HEK293 (cell line): Measurements from ENCODE around the gene FRS2.

Experiments
- CTCF ChIA-PET: fragments of 350-600 bp; formaldehyde crosslinking; extraction: SDS; loops from one replicate; lab custom pipeline; 2021; ENCODE audit warnings: antibody characterized with exemption; lab: Yijun Ruan, JAX
- POLR2A ChIA-PET: fragments of 300-600 bp; formaldehyde crosslinking; extraction: SDS; loops from one replicate; lab custom pipeline; 2020; ENCODE audit warnings: antibody characterized with exemption, inconsistent platforms; lab: Yijun Ruan, JAX
- H3K27ac ChIP-seq: fragments of 200-500 bp; sonication (Bioruptor generic); 2 replicates; pipeline ENCODE4 v1.5.1; 2014; ENCODE audit warnings: low read depth, low read length, control low read depth, inconsistent platforms; ENCODE audit errors: extremely low read depth
- H3K36me3 ChIP-seq, 2 experiments: fragments of 200-500 bp in 1 of 2; sonication (Bioruptor generic) in 1 of 2; 1 replicate in 1 of 2; 2 replicates in 1 of 2; pipeline ENCODE4 v1.5.1; 2014 to 2017; ENCODE audit warnings: inconsistent platforms in 2 of 2, low read length in 2 of 2; ENCODE audit not compliant: control insufficient read depth in 2 of 2, insufficient read depth in 1 of 2
- H3K4me1 ChIP-seq: fragments of 200-500 bp; sonication (Bioruptor generic); 2 replicates; pipeline ENCODE4 v1.5.1; 2014; ENCODE audit warnings: mild to moderate bottlenecking, low read length, inconsistent platforms; ENCODE audit not compliant: control insufficient read depth, insufficient read depth
- H3K4me3 ChIP-seq: 2 replicates; pipeline ENCODE4 v1.5.1; 2011; ENCODE audit warnings: low read depth, mild to moderate bottlenecking, control low read depth, low read length, moderate library complexity
- H3K9me3 ChIP-seq: fragments of 200-500 bp; sonication (Bioruptor generic); 2 replicates; pipeline ENCODE4 v1.5.1; 2014; ENCODE audit warnings: low read depth, low read length, inconsistent platforms; ENCODE audit not compliant: control insufficient read depth, insufficient read depth
- IKZF3 ChIP-seq: fragments of 450-650 bp; IDR thresholded peaks from 2 replicates; pipeline ENCODE4 v1.5.0; 2018; ENCODE audit warnings: missing biosample characterization, mild to moderate bottlenecking, missing genetic modification characterization, moderate library complexity
- REPIN1 ChIP-seq: fragments of 450-650 bp; formaldehyde crosslinking; IDR thresholded peaks from 2 replicates; pipeline ENCODE4 v1.5.1; 2017; ENCODE audit warnings: missing biosample characterization, missing genetic modification characterization, low read depth
- SP3 ChIP-seq: fragments of 450-650 bp; formaldehyde crosslinking; IDR thresholded peaks from 2 replicates; pipeline ENCODE4 v1.5.1; 2016; ENCODE audit warnings: missing biosample characterization, missing genetic modification characterization
- YY1 ChIP-seq: fragments of 450-650 bp; formaldehyde crosslinking; IDR thresholded peaks from 2 replicates; pipeline ENCODE4 v1.5.1; 2018; ENCODE audit warnings: missing biosample characterization, missing genetic modification characterization
- ZIC2 ChIP-seq: fragments of 450-650 bp; formaldehyde crosslinking; IDR thresholded peaks from 2 replicates; pipeline ENCODE4 v1.5.1; 2016; ENCODE audit warnings: missing biosample characterization, missing genetic modification characterization
- ZNF112 ChIP-seq: fragments of 450-650 bp; formaldehyde crosslinking; IDR thresholded peaks from 2 replicates; pipeline ENCODE4 v1.5.0; 2017; ENCODE audit warnings: missing biosample characterization, missing genetic modification characterization
- ZNF138 ChIP-seq: fragments of 450-650 bp; formaldehyde crosslinking; IDR thresholded peaks from 2 replicates; pipeline ENCODE4 v1.5.1; 2016; ENCODE audit warnings: missing biosample characterization, missing genetic modification characterization, borderline replicate concordance
- ZNF169 ChIP-seq: fragments of 450-650 bp; formaldehyde crosslinking; IDR thresholded peaks from 2 replicates; pipeline ENCODE4 v1.5.1; 2016; ENCODE audit warnings: missing biosample characterization, missing genetic modification characterization
- ZNF202 ChIP-seq: fragments of 450-650 bp; formaldehyde crosslinking; IDR thresholded peaks from 2 replicates; pipeline ENCODE4 v1.5.1; 2016; ENCODE audit warnings: missing biosample characterization, missing genetic modification characterization, borderline replicate concordance
- ZNF214 ChIP-seq: fragments of 450-650 bp; formaldehyde crosslinking; IDR thresholded peaks from 2 replicates; pipeline ENCODE4 v1.5.1; 2017; ENCODE audit warnings: missing biosample characterization, mild to moderate bottlenecking, missing genetic modification characterization, borderline replicate concordance
- ZNF37A ChIP-seq: fragments of 450-650 bp; IDR thresholded peaks from 2 replicates; pipeline ENCODE4 v1.5.1; 2018; ENCODE audit warnings: missing biosample characterization, missing genetic modification characterization
- ZNF433 ChIP-seq: fragments of 450-650 bp; formaldehyde crosslinking; IDR thresholded peaks from 2 replicates; pipeline ENCODE4 v1.5.1; 2016; ENCODE audit warnings: missing biosample characterization, missing genetic modification characterization, low read depth
- ZNF561 ChIP-seq: fragments of 450-650 bp; IDR thresholded peaks from 2 replicates; pipeline ENCODE4 v1.5.1; 2018; ENCODE audit warnings: missing biosample characterization, missing genetic modification characterization, borderline replicate concordance
- ZNF76 ChIP-seq: fragments of 450-650 bp; formaldehyde crosslinking; IDR thresholded peaks from 2 replicates; pipeline ENCODE4; 2016; ENCODE audit warnings: low read depth, missing biosample characterization, missing genetic modification characterization, borderline replicate concordance
- TF ChIP-seq, protein P1 (sequence below): fragments of 450-650 bp; formaldehyde crosslinking; IDR thresholded peaks from 2 replicates; pipeline ENCODE4 v1.5.1; 2016; ENCODE audit warnings: missing biosample characterization, missing genetic modification characterization
- TF ChIP-seq, protein P2 (sequence below): fragments of 450-650 bp; formaldehyde crosslinking; IDR thresholded peaks from 2 replicates; pipeline ENCODE4 v1.5.1; 2016; ENCODE audit warnings: missing biosample characterization, missing genetic modification characterization, low read depth
- TF ChIP-seq, protein P3 (sequence below): sonication (generic); formaldehyde crosslinking; IDR thresholded peaks from 2 replicates; pipeline ENCODE4 v1.8.1; 2022; ENCODE audit warnings: mild to moderate bottlenecking, moderate library complexity, missing genetic modification reagents
- TF ChIP-seq, protein P4 (sequence below): fragments of 450-650 bp; formaldehyde crosslinking; IDR thresholded peaks from 2 replicates; pipeline ENCODE4 v1.5.1; 2016; ENCODE audit warnings: missing biosample characterization, missing genetic modification characterization
- TF ChIP-seq, protein P5 (sequence below): fragments of 450-650 bp; formaldehyde crosslinking; IDR thresholded peaks from 2 replicates; pipeline ENCODE4 v1.5.1; 2016; ENCODE audit warnings: missing biosample characterization, missing genetic modification characterization
- TF ChIP-seq, protein P6 (sequence below): fragments of 450-650 bp; formaldehyde crosslinking; IDR thresholded peaks from 2 replicates; pipeline ENCODE4 v1.5.1; 2017; ENCODE audit warnings: missing biosample characterization, mild to moderate bottlenecking, missing genetic modification characterization, moderate library complexity

Gene FRS2

DNA sequence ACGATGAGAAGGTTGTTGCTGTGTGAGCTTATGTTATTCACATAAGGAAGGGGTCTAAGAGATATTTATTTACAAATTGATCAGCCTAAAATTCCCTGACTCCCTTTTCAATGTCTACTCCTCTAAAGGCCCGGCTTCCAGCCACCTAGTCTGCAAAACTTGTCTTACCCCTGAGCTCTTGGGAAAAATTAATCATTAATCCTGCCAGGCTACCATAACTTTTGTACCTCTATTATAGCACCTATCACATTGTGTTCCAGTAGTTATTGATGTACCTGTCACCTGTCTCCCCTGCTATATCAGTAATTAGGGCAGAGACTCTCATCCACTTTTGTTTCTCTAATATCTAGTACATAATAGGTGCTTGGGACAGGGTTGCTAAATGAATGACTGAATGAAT lies 29.3 kb upstream of the FRS2 start (continued):
- TF ChIP-seq ZNF138 (no peak), ZNF202 (no peak), REPIN1 (tag by site-specific recombination) (no peak), ZNF214 (tag by site-specific recombination) (no peak)
- TF ChIP-seq, protein P1, sequence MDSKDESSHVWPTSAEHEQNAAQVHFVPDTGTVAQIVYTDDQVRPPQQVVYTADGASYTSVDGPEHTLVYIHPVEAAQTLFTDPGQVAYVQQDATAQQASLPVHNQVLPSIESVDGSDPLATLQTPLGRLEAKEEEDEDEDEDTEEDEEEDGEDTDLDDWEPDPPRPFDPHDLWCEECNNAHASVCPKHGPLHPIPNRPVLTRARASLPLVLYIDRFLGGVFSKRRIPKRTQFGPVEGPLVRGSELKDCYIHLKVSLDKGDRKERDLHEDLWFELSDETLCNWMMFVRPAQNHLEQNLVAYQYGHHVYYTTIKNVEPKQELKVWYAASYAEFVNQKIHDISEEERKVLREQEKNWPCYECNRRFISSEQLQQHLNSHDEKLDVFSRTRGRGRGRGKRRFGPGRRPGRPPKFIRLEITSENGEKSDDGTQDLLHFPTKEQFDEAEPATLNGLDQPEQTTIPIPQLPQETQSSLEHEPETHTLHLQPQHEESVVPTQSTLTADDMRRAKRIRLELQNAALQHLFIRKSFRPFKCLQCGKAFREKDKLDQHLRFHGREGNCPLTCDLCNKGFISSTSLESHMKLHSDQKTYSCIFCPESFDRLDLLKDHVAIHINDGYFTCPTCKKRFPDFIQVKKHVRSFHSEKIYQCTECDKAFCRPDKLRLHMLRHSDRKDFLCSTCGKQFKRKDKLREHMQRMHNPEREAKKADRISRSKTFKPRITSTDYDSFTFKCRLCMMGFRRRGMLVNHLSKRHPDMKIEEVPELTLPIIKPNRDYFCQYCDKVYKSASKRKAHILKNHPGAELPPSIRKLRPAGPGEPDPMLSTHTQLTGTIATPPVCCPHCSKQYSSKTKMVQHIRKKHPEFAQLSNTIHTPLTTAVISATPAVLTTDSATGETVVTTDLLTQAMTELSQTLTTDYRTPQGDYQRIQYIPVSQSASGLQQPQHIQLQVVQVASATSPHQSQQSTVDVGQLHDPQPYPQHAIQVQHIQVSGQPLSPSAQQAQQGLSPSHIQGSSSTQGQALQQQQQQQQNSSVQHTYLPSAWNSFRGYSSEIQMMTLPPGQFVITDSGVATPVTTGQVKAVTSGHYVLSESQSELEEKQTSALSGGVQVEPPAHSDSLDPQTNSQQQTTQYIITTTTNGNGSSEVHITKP (tag by site-specific recombination) = no peak

DNA sequence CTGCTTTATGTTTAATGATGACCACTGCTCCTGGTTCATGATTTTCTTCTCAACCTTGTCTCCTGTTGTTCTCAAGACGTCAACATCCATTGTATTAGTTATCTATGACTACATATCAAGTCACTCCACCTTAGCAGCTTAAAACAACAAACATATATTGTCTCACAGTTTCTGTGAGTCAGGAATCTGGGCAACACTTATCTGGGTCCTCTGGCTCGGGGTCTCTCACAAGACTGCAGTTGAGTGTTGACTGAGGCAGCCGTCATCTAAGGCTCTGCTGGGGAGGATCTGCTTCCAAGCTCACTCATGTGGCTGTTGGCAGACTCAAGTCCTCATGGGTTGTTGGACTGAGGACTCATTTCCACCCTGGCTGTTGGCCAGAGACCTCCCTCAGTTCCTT lies 27.3 kb upstream of the FRS2 start:
- CTCF ChIA-PET = interaction anchor here (0.8 kb wide), 1 partner anchor 49 kb away, joined by 3 read pairs; no protein-coding TSS in a partner anchor

More for the DNA sequence above, 27.3 kb upstream of the FRS2 start:
- no peaks in the 10 kb centered on the region for H3K4me1 ChIP-seq
- no peaks in the 10 kb centered on the region for H3K36me3 ChIP-seq
- TF ChIP-seq ZNF561 (tag by site-specific recombination) = no peak
- TF ChIP-seq, protein P2, sequence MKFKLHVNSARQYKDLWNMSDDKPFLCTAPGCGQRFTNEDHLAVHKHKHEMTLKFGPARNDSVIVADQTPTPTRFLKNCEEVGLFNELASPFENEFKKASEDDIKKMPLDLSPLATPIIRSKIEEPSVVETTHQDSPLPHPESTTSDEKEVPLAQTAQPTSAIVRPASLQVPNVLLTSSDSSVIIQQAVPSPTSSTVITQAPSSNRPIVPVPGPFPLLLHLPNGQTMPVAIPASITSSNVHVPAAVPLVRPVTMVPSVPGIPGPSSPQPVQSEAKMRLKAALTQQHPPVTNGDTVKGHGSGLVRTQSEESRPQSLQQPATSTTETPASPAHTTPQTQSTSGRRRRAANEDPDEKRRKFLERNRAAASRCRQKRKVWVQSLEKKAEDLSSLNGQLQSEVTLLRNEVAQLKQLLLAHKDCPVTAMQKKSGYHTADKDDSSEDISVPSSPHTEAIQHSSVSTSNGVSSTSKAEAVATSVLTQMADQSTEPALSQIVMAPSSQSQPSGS (tag by site-specific recombination) = no peak
- TF ChIP-seq ZNF37A = no peak
- TF ChIP-seq, protein P3, sequence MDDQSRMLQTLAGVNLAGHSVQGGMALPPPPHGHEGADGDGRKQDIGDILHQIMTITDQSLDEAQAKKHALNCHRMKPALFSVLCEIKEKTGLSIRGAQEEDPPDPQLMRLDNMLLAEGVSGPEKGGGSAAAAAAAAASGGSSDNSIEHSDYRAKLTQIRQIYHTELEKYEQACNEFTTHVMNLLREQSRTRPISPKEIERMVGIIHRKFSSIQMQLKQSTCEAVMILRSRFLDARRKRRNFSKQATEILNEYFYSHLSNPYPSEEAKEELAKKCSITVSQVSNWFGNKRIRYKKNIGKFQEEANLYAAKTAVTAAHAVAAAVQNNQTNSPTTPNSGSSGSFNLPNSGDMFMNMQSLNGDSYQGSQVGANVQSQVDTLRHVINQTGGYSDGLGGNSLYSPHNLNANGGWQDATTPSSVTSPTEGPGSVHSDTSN = no peak
- TF ChIP-seq ZIC2 = no peak
- TF ChIP-seq SP3 (tag by site-specific recombination) = no peak
- TF ChIP-seq ZNF76 = no peak
- no peak for TF ChIP-seq ZNF433
- TF ChIP-seq, protein P4, sequence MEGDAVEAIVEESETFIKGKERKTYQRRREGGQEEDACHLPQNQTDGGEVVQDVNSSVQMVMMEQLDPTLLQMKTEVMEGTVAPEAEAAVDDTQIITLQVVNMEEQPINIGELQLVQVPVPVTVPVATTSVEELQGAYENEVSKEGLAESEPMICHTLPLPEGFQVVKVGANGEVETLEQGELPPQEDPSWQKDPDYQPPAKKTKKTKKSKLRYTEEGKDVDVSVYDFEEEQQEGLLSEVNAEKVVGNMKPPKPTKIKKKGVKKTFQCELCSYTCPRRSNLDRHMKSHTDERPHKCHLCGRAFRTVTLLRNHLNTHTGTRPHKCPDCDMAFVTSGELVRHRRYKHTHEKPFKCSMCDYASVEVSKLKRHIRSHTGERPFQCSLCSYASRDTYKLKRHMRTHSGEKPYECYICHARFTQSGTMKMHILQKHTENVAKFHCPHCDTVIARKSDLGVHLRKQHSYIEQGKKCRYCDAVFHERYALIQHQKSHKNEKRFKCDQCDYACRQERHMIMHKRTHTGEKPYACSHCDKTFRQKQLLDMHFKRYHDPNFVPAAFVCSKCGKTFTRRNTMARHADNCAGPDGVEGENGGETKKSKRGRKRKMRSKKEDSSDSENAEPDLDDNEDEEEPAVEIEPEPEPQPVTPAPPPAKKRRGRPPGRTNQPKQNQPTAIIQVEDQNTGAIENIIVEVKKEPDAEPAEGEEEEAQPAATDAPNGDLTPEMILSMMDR (tag by site-specific recombination) = no peak
- TF ChIP-seq, protein P5, sequence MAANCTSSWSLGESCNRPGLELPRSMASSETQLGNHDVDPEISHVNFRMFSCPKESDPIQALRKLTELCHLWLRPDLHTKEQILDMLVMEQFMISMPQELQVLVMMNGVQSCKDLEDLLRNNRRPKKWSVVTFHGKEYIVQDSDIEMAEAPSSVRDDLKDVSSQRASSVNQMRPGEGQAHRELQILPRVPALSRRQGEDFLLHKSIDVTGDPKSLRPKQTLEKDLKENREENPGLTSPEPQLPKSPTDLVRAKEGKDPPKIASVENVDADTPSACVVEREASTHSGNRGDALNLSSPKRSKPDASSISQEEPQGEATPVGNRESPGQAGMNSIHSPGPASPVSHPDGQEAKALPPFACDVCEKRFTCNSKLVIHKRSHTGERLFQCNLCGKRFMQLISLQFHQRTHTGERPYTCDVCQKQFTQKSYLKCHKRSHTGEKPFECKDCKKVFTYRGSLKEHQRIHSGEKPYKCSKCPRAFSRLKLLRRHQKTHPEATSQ (tag by site-specific recombination) = no peak
- TF ChIP-seq ZNF112 = no peak
- TF ChIP-seq, protein P6, sequence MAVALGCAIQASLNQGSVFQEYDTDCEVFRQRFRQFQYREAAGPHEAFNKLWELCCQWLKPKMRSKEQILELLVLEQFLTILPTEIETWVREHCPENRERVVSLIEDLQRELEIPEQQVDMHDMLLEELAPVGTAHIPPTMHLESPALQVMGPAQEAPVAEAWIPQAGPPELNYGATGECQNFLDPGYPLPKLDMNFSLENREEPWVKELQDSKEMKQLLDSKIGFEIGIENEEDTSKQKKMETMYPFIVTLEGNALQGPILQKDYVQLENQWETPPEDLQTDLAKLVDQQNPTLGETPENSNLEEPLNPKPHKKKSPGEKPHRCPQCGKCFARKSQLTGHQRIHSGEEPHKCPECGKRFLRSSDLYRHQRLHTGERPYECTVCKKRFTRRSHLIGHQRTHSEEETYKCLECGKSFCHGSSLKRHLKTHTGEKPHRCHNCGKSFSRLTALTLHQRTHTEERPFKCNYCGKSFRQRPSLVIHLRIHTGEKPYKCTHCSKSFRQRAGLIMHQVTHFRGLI (tag by site-specific recombination) = no peak
- TF ChIP-seq YY1 (tag by site-specific recombination) = no peak
- no peak for TF ChIP-seq ZNF169 (tag by site-specific recombination)
- TF ChIP-seq IKZF3 = no peak
- no peak overlapping the region for H3K4me3 ChIP-seq
- POLR2A ChIA-PET = no interaction called here
- H3K27ac ChIP-seq = no peak overlapping the region
- no peaks in the 10 kb centered on the region for H3K9me3 ChIP-seq
